ENCODE measurements around the gene ZMYM4.

DNA sequence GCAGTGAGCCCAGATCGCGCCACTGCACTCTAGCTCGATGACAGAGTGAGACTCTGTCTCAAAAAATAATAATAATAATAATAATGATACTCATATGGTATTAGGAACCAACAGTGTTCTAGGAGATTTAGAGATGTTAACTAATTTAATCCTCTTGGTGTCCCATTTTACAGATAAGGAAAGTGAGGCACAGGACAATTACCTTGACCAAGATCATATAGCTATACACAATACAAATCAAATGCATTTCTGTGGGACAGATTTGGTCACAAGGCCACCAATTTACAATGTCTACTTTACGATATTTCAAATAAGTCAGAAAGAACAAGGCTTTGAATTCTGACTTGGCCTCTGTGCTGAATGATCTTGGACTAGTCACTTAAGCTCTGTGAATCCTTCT is 2.2 kb upstream of the ZMYM4 start:
- TF ChIP-seq YY1 (IDR thresholded peaks at IDR 0.05; ENCODE audit: low read depth) (no peak), NRF1 (IDR thresholded peaks at IDR 0.05; ENCODE audit: low read depth, low read length) (no peak), POLR2AphosphoS5 (IDR thresholded peaks at IDR 0.05; ENCODE audit: low read depth, low read length) (no peak), RFX5 (IDR thresholded peaks at IDR 0.05; ENCODE audit: low read length) (no peak), SIN3A (IDR thresholded peaks at IDR 0.05; ENCODE audit: borderline replicate concordance, low read depth, low read length) (no peak), RAD21 (IDR thresholded peaks at IDR 0.05; ENCODE audit: low read length) (no peak), JUND (IDR thresholded peaks at IDR 0.05) (no peak), NFIC (IDR thresholded peaks at IDR 0.05; ENCODE audit: borderline replicate concordance) (no peak)
- TF ChIP-seq, protein P1, sequence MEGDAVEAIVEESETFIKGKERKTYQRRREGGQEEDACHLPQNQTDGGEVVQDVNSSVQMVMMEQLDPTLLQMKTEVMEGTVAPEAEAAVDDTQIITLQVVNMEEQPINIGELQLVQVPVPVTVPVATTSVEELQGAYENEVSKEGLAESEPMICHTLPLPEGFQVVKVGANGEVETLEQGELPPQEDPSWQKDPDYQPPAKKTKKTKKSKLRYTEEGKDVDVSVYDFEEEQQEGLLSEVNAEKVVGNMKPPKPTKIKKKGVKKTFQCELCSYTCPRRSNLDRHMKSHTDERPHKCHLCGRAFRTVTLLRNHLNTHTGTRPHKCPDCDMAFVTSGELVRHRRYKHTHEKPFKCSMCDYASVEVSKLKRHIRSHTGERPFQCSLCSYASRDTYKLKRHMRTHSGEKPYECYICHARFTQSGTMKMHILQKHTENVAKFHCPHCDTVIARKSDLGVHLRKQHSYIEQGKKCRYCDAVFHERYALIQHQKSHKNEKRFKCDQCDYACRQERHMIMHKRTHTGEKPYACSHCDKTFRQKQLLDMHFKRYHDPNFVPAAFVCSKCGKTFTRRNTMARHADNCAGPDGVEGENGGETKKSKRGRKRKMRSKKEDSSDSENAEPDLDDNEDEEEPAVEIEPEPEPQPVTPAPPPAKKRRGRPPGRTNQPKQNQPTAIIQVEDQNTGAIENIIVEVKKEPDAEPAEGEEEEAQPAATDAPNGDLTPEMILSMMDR (IDR thresholded peaks at IDR 0.05): no peak
- TF ChIP-seq, protein P2, sequence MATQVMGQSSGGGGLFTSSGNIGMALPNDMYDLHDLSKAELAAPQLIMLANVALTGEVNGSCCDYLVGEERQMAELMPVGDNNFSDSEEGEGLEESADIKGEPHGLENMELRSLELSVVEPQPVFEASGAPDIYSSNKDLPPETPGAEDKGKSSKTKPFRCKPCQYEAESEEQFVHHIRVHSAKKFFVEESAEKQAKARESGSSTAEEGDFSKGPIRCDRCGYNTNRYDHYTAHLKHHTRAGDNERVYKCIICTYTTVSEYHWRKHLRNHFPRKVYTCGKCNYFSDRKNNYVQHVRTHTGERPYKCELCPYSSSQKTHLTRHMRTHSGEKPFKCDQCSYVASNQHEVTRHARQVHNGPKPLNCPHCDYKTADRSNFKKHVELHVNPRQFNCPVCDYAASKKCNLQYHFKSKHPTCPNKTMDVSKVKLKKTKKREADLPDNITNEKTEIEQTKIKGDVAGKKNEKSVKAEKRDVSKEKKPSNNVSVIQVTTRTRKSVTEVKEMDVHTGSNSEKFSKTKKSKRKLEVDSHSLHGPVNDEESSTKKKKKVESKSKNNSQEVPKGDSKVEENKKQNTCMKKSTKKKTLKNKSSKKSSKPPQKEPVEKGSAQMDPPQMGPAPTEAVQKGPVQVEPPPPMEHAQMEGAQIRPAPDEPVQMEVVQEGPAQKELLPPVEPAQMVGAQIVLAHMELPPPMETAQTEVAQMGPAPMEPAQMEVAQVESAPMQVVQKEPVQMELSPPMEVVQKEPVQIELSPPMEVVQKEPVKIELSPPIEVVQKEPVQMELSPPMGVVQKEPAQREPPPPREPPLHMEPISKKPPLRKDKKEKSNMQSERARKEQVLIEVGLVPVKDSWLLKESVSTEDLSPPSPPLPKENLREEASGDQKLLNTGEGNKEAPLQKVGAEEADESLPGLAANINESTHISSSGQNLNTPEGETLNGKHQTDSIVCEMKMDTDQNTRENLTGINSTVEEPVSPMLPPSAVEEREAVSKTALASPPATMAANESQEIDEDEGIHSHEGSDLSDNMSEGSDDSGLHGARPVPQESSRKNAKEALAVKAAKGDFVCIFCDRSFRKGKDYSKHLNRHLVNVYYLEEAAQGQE (IDR thresholded peaks at IDR 0.05; ENCODE audit: low read depth, low read length): no peak
- TF ChIP-seq, protein P3, sequence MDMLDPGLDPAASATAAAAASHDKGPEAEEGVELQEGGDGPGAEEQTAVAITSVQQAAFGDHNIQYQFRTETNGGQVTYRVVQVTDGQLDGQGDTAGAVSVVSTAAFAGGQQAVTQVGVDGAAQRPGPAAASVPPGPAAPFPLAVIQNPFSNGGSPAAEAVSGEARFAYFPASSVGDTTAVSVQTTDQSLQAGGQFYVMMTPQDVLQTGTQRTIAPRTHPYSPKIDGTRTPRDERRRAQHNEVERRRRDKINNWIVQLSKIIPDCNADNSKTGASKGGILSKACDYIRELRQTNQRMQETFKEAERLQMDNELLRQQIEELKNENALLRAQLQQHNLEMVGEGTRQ (IDR thresholded peaks at IDR 0.05; ENCODE audit: borderline replicate concordance, low read depth, low read length): no peak
- TF ChIP-seq, protein P4, sequence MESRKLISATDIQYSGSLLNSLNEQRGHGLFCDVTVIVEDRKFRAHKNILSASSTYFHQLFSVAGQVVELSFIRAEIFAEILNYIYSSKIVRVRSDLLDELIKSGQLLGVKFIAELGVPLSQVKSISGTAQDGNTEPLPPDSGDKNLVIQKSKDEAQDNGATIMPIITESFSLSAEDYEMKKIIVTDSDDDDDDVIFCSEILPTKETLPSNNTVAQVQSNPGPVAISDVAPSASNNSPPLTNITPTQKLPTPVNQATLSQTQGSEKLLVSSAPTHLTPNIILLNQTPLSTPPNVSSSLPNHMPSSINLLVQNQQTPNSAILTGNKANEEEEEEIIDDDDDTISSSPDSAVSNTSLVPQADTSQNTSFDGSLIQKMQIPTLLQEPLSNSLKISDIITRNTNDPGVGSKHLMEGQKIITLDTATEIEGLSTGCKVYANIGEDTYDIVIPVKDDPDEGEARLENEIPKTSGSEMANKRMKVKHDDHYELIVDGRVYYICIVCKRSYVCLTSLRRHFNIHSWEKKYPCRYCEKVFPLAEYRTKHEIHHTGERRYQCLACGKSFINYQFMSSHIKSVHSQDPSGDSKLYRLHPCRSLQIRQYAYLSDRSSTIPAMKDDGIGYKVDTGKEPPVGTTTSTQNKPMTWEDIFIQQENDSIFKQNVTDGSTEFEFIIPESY (IDR thresholded peaks at IDR 0.05; ENCODE audit: borderline replicate concordance, low read depth): no peak
